Heart left ventricle (tissue), 13 donors: ENCODE results near the gene CTXN1.

ENCODE experiments used
- CTCF ChIP-seq, 12 donors: fragments of 200-600 bp; sonication (generic) in 4 of 12; IDR thresholded peaks; one replicate each; pipeline versions ENCODE4 v1.5.0 to v1.8.0; 2018 to 2022; ENCODE audit warnings: antibody characterized with exemption in 12 of 12, mild to moderate bottlenecking in 5 of 12
- POLR2A ChIP-seq, 2 donors: fragments of 450-650 bp; IDR thresholded peaks; one replicate each; pipeline ENCODE4 v1.6.1; 2017; ENCODE audit warnings: antibody characterized with exemption in 2 of 2, mild to moderate bottlenecking in 2 of 2, moderate library complexity in 2 of 2
- donor health status: ischemic (EF 13 %, LVEDD 7.1; RV severe dilation, severe dysfunction).
- donor health status: DM: no; HTN: yes; CAD: no.
- donor health status: DM: no; HTN: no; CAD: no.
- donor health status: ischemic (EF 25% LVEDD 6.9; RV normal size, moderate dysfunction).
- donor health status: ischemic (EF 25% LVEDD 5.7; RV mildly dilated, moderate dysfunction).
- donor health status: ischemic (EF 35%, LVEDD 5.7; RV mildly dilated, moderate dysfunction).
- donor health status: nonischemic (EF 11% LVEDD 7.7; RV severe dilation, severe dysfunction).
- donor health status: DM: yes; HTN: yes; CAD: no.
- donor health status: PGD.
- donor health status: ischemic (EF 29% LVEDD 5.4; RV normal size, mild dysfunction).
- donor health status: nonischemic (EF 23%, LVEDD 6.1; RV moderate dilation, normal function).

- no peak for TF ChIP-seq POLR2A (IDR thresholded peaks at IDR 0.05)
- TF ChIP-seq CTCF (IDR thresholded peaks at IDR 0.05) = no peak
Measured at GRCh38 chr19:7959211-7959610, 33.3 kb upstream of the CTXN1 start.
